ENCODE data around the gene GALNT10. TPM values are rescaled to one million over a fixed set of nuclear protein-coding genes. Genes with fewer than 3 reads are reported as not detected.
"Not testable (repeated sequence)": the region's sequence is repeated elsewhere in the genome, so short reads cannot be mapped to it uniquely, and the experiment has no call there.

GALNT10 gene
- total RNA-seq, 1 experiment from 2014 or later, result 22.9 TPM

DNA sequence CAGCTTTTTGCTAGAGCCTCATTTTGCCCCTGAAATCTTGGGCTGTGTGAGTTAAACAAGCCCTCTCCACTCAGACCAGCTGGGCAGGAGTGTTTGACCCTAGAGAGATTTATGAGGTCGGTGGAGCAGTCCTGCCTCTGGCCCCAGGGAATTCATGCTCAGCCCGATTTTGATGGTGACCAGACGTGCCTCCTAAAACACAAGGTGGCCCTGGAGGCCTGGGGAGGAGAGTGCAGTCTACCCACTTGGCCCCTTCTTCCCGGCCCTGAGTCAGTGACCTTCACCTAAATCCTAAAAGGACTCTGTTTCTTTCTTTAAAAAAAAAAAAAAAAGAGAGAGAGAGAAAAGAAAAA lies 168.7 kb downstream of the GALNT10 start (continued):
- TF ChIP-seq NR1H2 (CRISPR knock-in tag; IDR thresholded peaks at IDR 0.05), result no peak
- TF ChIP-seq, protein P1, sequence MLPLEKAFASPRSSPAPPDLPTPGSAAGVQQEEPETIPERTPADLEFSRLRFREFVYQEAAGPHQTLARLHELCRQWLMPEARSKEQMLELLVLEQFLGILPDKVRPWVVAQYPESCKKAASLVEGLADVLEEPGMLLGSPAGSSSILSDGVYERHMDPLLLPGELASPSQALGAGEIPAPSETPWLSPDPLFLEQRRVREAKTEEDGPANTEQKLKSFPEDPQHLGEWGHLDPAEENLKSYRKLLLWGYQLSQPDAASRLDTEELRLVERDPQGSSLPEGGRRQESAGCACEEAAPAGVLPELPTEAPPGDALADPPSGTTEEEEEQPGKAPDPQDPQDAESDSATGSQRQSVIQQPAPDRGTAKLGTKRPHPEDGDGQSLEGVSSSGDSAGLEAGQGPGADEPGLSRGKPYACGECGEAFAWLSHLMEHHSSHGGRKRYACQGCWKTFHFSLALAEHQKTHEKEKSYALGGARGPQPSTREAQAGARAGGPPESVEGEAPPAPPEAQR (CRISPR knock-in tag; IDR thresholded peaks at IDR 0.05), result no peak
- no peak for TF ChIP-seq ZNF416 (CRISPR knock-in tag; IDR thresholded peaks at IDR 0.05)
- no peak for TF ChIP-seq KAT7 (CRISPR knock-in tag; IDR thresholded peaks at IDR 0.05; ENCODE audit: borderline replicate concordance)

- ATAC-seq; H3K27ac Mint-ChIP-seq; CTCF ChIA-PET; DNase-seq (ENCODE audit: low spot score); H3K27me3 Mint-ChIP-seq (ENCODE audit: low read depth); H3K9me3 Mint-ChIP-seq; H3K36me3 Mint-ChIP-seq; H3K4me3 Mint-ChIP-seq; POLR2A ChIA-PET: not testable (repeated sequence)
- H3K4me1 Mint-ChIP-seq, result peaks cover 25% of the 10 kb centered on the region
Observed at GRCh38 chr5:154360241-154360640, 169.7 kb downstream of the GALNT10 start.

- Mint-ChIP-seq H3K36me3 (no peaks in the 10 kb centered on the region), H3K27ac (no peak overlapping the region), H3K4me1 (peaks cover 18% of the 10 kb centered on the region), H3K4me3 (no peak overlapping the region), H3K27me3 (ENCODE audit: low read depth) (no peaks in the 10 kb centered on the region), H3K9me3 (no peaks in the 10 kb centered on the region)
- ChIA-PET CTCF (interaction anchor here (1.5 kb wide), 1 partner anchor 42 kb away, joined by 3 read pairs; no protein-coding TSS in a partner anchor), POLR2A (no interaction called here)
- DNase-seq (ENCODE audit: low spot score) (no peak), ATAC-seq (no peak)
- no peak for TF ChIP-seq GRHL2 (CRISPR knock-in tag; IDR thresholded peaks at IDR 0.05; ENCODE audit: insufficient replicate concordance, severe bottlenecking)
- TF ChIP-seq, protein P1 (CRISPR knock-in tag; IDR thresholded peaks at IDR 0.05), result no peak
- no peak for TF ChIP-seq ZNF317 (CRISPR knock-in tag; IDR thresholded peaks at IDR 0.05; ENCODE audit: borderline replicate concordance, low read depth)
- TF ChIP-seq, protein P2, sequence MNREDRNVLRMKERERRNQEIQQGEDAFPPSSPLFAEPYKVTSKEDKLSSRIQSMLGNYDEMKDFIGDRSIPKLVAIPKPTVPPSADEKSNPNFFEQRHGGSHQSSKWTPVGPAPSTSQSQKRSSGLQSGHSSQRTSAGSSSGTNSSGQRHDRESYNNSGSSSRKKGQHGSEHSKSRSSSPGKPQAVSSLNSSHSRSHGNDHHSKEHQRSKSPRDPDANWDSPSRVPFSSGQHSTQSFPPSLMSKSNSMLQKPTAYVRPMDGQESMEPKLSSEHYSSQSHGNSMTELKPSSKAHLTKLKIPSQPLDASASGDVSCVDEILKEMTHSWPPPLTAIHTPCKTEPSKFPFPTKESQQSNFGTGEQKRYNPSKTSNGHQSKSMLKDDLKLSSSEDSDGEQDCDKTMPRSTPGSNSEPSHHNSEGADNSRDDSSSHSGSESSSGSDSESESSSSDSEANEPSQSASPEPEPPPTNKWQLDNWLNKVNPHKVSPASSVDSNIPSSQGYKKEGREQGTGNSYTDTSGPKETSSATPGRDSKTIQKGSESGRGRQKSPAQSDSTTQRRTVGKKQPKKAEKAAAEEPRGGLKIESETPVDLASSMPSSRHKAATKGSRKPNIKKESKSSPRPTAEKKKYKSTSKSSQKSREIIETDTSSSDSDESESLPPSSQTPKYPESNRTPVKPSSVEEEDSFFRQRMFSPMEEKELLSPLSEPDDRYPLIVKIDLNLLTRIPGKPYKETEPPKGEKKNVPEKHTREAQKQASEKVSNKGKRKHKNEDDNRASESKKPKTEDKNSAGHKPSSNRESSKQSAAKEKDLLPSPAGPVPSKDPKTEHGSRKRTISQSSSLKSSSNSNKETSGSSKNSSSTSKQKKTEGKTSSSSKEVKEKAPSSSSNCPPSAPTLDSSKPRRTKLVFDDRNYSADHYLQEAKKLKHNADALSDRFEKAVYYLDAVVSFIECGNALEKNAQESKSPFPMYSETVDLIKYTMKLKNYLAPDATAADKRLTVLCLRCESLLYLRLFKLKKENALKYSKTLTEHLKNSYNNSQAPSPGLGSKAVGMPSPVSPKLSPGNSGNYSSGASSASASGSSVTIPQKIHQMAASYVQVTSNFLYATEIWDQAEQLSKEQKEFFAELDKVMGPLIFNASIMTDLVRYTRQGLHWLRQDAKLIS (CRISPR knock-in tag; IDR thresholded peaks at IDR 0.05; ENCODE audit: borderline replicate concordance), result no peak
- TF ChIP-seq, protein P3, sequence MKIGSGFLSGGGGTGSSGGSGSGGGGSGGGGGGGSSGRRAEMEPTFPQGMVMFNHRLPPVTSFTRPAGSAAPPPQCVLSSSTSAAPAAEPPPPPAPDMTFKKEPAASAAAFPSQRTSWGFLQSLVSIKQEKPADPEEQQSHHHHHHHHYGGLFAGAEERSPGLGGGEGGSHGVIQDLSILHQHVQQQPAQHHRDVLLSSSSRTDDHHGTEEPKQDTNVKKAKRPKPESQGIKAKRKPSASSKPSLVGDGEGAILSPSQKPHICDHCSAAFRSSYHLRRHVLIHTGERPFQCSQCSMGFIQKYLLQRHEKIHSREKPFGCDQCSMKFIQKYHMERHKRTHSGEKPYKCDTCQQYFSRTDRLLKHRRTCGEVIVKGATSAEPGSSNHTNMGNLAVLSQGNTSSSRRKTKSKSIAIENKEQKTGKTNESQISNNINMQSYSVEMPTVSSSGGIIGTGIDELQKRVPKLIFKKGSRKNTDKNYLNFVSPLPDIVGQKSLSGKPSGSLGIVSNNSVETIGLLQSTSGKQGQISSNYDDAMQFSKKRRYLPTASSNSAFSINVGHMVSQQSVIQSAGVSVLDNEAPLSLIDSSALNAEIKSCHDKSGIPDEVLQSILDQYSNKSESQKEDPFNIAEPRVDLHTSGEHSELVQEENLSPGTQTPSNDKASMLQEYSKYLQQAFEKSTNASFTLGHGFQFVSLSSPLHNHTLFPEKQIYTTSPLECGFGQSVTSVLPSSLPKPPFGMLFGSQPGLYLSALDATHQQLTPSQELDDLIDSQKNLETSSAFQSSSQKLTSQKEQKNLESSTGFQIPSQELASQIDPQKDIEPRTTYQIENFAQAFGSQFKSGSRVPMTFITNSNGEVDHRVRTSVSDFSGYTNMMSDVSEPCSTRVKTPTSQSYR (CRISPR knock-in tag; IDR thresholded peaks at IDR 0.05), result no peak
- no peak for TF ChIP-seq ZNF512 (CRISPR knock-in tag; IDR thresholded peaks at IDR 0.05; ENCODE audit: borderline replicate concordance)
- TF ChIP-seq FOXJ3 (CRISPR knock-in tag; IDR thresholded peaks at IDR 0.05; ENCODE audit: borderline replicate concordance), result no peak
- TF ChIP-seq SOX15 (CRISPR knock-in tag; IDR thresholded peaks at IDR 0.05), result no peak
- TF ChIP-seq, protein P4, sequence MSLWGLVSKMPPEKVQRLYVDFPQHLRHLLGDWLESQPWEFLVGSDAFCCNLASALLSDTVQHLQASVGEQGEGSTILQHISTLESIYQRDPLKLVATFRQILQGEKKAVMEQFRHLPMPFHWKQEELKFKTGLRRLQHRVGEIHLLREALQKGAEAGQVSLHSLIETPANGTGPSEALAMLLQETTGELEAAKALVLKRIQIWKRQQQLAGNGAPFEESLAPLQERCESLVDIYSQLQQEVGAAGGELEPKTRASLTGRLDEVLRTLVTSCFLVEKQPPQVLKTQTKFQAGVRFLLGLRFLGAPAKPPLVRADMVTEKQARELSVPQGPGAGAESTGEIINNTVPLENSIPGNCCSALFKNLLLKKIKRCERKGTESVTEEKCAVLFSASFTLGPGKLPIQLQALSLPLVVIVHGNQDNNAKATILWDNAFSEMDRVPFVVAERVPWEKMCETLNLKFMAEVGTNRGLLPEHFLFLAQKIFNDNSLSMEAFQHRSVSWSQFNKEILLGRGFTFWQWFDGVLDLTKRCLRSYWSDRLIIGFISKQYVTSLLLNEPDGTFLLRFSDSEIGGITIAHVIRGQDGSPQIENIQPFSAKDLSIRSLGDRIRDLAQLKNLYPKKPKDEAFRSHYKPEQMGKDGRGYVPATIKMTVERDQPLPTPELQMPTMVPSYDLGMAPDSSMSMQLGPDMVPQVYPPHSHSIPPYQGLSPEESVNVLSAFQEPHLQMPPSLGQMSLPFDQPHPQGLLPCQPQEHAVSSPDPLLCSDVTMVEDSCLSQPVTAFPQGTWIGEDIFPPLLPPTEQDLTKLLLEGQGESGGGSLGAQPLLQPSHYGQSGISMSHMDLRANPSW (CRISPR knock-in tag; conservative IDR thresholded peaks at IDR 0.05; ENCODE audit: low read depth), result no peak
- no peak for TF ChIP-seq ZNF671 (CRISPR knock-in tag; IDR thresholded peaks at IDR 0.05)
- TF ChIP-seq ZNF396 (CRISPR knock-in tag; IDR thresholded peaks at IDR 0.05; ENCODE audit: borderline replicate concordance), result no peak
- TF ChIP-seq SP1 (CRISPR knock-in tag; conservative IDR thresholded peaks at IDR 0.05), result no peak
- TF ChIP-seq NFE2L1 (CRISPR knock-in tag; IDR thresholded peaks at IDR 0.05), result no peak
Observed at GRCh38 chr5:154363411-154363810, 172.9 kb downstream of the GALNT10 start.

All from WTC11 (cell line).